Transverse colon (tissue), 4 donors: Measurements from ENCODE around the gene AMELY. TPM values are rescaled to one million over a fixed set of nuclear protein-coding genes. Genes with fewer than 3 reads are reported as not detected.
"Not testable (repeated sequence)": the region's sequence is repeated elsewhere in the genome, so short reads cannot be mapped to it uniquely, and the experiment has no call there.

Source experiments
- DNase-seq: peaks from one replicate; pipeline ENCODE4 v3.0.0-alpha.2; 2019
- H3K27ac ChIP-seq, 4 donors: fragments of 200-600 bp; sonication (generic); 2 replicates each; pipeline ENCODE4 v1.5.1; 2016 to 2018; ENCODE audit warnings: inconsistent platforms in 4 of 4
- H3K27me3 ChIP-seq: fragments of 200-600 bp; sonication (generic); 2 replicates; pipeline ENCODE4 v1.5.1; 2017; ENCODE audit warnings: inconsistent platforms
- H3K36me3 ChIP-seq, 4 donors: fragments of 200-600 bp; sonication (generic); 2 replicates each; pipeline ENCODE4 v1.5.1; 2017 to 2019; ENCODE audit warnings: inconsistent platforms in 4 of 4
- H3K4me1 ChIP-seq, 4 donors: fragments of 200-600 bp; sonication (generic); 2 replicates each; pipeline ENCODE4 v1.5.1; 2017 to 2020; ENCODE audit warnings: inconsistent platforms in 4 of 4
- H3K4me3 ChIP-seq, 4 donors: fragments of 200-600 bp; sonication (generic); 1 replicate in 1 of 4; 2 replicates in 3 of 4; pipeline versions ENCODE4 v1.5.1 to v1.6.1; 2017 to 2019; ENCODE audit warnings: inconsistent platforms in 4 of 4
- H3K9me3 ChIP-seq, 2 donors: fragments of 200-600 bp; sonication (generic); 2 replicates each; pipeline ENCODE4 v1.5.1; 2017 to 2019; ENCODE audit warnings: inconsistent platforms in 2 of 2
- CTCF ChIP-seq, 5 experiments: fragments of 200-600 bp in 3 of 5; fragments of 450-650 bp in 2 of 5; sonication (generic) in 3 of 5; IDR thresholded peaks; 1 replicate in 2 of 5; 2 replicates in 3 of 5; pipeline ENCODE4 v1.5.1; 2016 to 2017; ENCODE audit warnings: antibody characterized with exemption in 5 of 5, inconsistent platforms in 3 of 5, mild to moderate bottlenecking in 2 of 5, moderate library complexity in 1 of 5
- EP300 ChIP-seq: sonication (generic); formaldehyde crosslinking; IDR thresholded peaks from one replicate; pipeline ENCODE4 v1.6.1; 2017; ENCODE audit warnings: antibody characterized with exemption, low read depth
- POLR2A ChIP-seq: fragments of 450-650 bp; IDR thresholded peaks from one replicate; pipeline ENCODE4 v1.6.1; 2016; ENCODE audit warnings: antibody characterized with exemption, mild to moderate bottlenecking, moderate library complexity
- POLR2AphosphoS5 ChIP-seq, 3 donors: sonication (generic); formaldehyde crosslinking; IDR thresholded peaks; one replicate each; pipeline ENCODE4 v1.6.1; 2016; ENCODE audit warnings: antibody characterized with exemption in 3 of 3
- WGBS, 2 donors: methylation state at CpG; one replicate each; pipeline ENCODE4 v1.1.5; 2018; ENCODE audit warnings: low coverage in 1 of 2; 5-methylcytosine and 5-hydroxymethylcytosine counted together
- in situ Hi-C, 4 donors: fragments of 200-750 bp; cut with MboI; loops; one replicate each; pipeline versions ENCODE4 v1.15.0 to v1.15.1; 2017; ENCODE audit warnings: low sequenced_read_pairs in 3 of 4, low pct_ligation_motif_present in 1 of 4, low pct_unique_long_range_greater_than_20kb in 1 of 4
- intact Hi-C: fragments of 100-400 bp; cut with DNase I; formaldehyde crosslinking; loops from one replicate; pipeline ENCODE4 v1.15.1; 2023; ENCODE audit warnings: low total_unique reads
- total RNA-seq, 4 donors: library from RNA; depleted of rRNA; stranded (reverse); fragments of >200 nt; gene quantifications; one replicate each; pipeline ENCODE4 v1.1.0, GENCODE V29; 2016

Gene AMELY
- total RNA-seq, 4 donors from 2014 or later = not detected

DNA sequence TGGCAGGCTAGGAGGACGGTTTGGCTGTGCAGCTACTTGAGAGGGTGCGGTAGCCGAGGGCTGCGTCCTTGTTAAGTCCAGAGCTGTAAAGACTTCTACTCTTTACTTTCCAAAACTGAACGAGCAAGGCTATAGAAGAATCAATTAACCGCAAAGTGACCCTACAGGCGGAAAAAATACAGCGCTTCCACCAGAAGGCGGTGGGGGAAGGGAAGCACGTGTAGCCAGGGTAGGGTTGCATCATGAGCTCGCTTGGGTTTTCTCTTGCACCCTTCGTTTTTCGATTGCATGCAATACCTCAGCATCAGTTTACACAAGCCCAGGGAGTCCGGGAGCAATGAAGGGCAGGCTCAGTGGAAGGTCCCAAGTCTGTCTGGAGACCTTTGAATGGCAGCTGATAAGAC, 2.4 kb downstream of the AMELY start:
- in situ Hi-C loops = no loop called here

GRCh38 chrY:6908021-6908420, 3.5 kb downstream of the AMELY start:
- H3K36me3 ChIP-seq, H3K27ac ChIP-seq, H3K4me3 ChIP-seq, intact Hi-C loops, in situ Hi-C loops, H3K9me3 ChIP-seq, H3K4me1 ChIP-seq, DNase-seq: not testable (repeated sequence)
- WGBS, 2 donors = no CpG with 5 or more reads among the region's 6 CpGs
- H3K27me3 ChIP-seq = peaks cover 13% of the 10 kb centered on the region

More for the DNA sequence above, 2.4 kb downstream of the AMELY start:
- no peak overlapping the region for H3K27ac ChIP-seq
- no peak for TF ChIP-seq CTCF (IDR thresholded peaks at IDR 0.05)
- no peak for TF ChIP-seq EP300
- TF ChIP-seq POLR2AphosphoS5 (IDR thresholded peaks at IDR 0.05) = no peak
- TF ChIP-seq POLR2A = no peak
- no peak for DNase-seq
- intact Hi-C loops = no loop called here
- H3K4me3 ChIP-seq = no peak overlapping the region
- peaks cover 13% of the 10 kb centered on the region for H3K27me3 ChIP-seq
- no peaks in the 10 kb centered on the region for H3K36me3 ChIP-seq
- peaks cover 0 to 3% (median 0%) of the 10 kb centered on the region in 4 donors for H3K4me1 ChIP-seq
- WGBS, 2 donors = no CpG with 5 or more reads among the region's 14 CpGs
- no peaks in the 10 kb centered on the region for H3K9me3 ChIP-seq

GRCh38 chrY:6907591-6907990, 4.0 kb downstream of the AMELY start:
- intact Hi-C loops = no loop called here
- Histone ChIP-seq H3K27me3 (peaks cover 13% of the 10 kb centered on the region), H3K27ac (no peak overlapping the region), H3K9me3 (no peaks in the 10 kb centered on the region), H3K4me3 (no peak overlapping the region), H3K4me1 (peaks cover 0 to 3% (median 0%) of the 10 kb centered on the region in 4 donors), H3K36me3 (no peaks in the 10 kb centered on the region)
- WGBS, 2 donors = no CpG with 5 or more reads among the region's 1 CpG
- DNase-seq = no peak
- in situ Hi-C loops = no loop called here
- TF ChIP-seq CTCF (IDR thresholded peaks at IDR 0.05) (no peak), POLR2A (no peak), POLR2AphosphoS5 (IDR thresholded peaks at IDR 0.05) (no peak), EP300 (no peak)

DNA sequence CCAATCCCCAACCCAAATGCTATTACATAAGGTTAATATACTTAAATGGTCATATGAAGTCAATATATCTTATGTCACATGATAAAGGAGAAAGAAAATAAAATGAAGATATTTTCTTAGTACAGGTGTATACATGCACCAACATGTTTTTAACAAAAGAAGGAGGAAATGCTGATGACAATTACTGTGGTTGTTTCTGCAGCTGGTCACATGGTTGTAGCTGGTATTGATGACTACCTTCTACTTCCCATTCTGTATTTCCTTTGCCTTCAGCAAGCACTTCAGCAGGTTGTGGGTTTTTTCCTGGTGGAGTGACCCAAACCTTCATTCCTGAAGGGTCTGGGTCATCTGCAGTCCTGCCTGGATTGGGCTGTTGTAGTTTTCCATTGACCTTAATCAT, 9.4 kb downstream of the AMELY start:
- DNase-seq, H3K4me3 ChIP-seq, H3K4me1 ChIP-seq, H3K36me3 ChIP-seq, H3K27me3 ChIP-seq, H3K27ac ChIP-seq, intact Hi-C loops, in situ Hi-C loops, H3K9me3 ChIP-seq: not testable (repeated sequence)

GRCh38 chrY:6895236-6895635, 16.3 kb downstream of the AMELY start:
- H3K9me3 ChIP-seq = no peaks in the 10 kb centered on the region
- in situ Hi-C loops = no loop called here

More at GRCh38 chrY:6895236-6895635, 16.3 kb downstream of the AMELY start:
- intact Hi-C loops = no loop called here
- Histone ChIP-seq H3K4me1 (no peaks in the 10 kb centered on the region), H3K4me3 (no peak overlapping the region), H3K27ac (no peak overlapping the region), H3K27me3 (no peaks in the 10 kb centered on the region), H3K36me3 (no peaks in the 10 kb centered on the region)
- no peak for TF ChIP-seq POLR2AphosphoS5 (IDR thresholded peaks at IDR 0.05)
- TF ChIP-seq EP300 = no peak
- no peak for TF ChIP-seq CTCF (IDR thresholded peaks at IDR 0.05)
- no peak for TF ChIP-seq POLR2A
- no peak for DNase-seq
- WGBS, 2 donors = no CpG with 5 or more reads among the region's 1 CpG
